GM20000 (cell line): ENCODE measurements around the gene CCDC92B.

ENCODE experiments used
- DNase-seq: peaks from one replicate; pipeline ENCODE4 v3.0.0; 2012; ENCODE audit warnings: low spot score
- TF ChIP-seq, protein P1 (sequence below): IDR thresholded peaks from 2 replicates; pipeline ENCODE4 v1.5.1; 2012; ENCODE audit warnings: mild to moderate bottlenecking, control low read depth; ENCODE audit errors: extremely low read depth, missing control alignments

Gene CCDC92B

DNA sequence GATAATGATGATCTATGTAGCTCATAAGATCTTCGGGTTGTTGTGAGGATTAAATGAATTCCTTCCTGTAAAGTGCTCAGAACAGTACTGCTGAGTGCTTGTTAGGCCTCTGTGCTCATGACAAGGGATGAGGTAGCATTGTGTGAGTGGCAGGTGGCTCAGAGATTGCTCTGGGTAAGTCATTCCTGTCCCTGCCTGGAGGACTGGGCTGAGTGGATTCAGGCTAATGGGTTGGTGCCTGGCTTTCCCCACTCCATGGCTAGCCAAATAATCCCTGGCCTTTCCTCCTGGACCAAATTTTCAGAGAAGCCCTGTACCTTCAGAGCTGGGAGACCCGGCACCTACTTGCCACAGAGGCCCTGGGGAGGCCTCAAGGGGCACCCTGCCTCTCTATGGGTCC, 1.3 kb upstream of the CCDC92B start:
- TF ChIP-seq, protein P1, sequence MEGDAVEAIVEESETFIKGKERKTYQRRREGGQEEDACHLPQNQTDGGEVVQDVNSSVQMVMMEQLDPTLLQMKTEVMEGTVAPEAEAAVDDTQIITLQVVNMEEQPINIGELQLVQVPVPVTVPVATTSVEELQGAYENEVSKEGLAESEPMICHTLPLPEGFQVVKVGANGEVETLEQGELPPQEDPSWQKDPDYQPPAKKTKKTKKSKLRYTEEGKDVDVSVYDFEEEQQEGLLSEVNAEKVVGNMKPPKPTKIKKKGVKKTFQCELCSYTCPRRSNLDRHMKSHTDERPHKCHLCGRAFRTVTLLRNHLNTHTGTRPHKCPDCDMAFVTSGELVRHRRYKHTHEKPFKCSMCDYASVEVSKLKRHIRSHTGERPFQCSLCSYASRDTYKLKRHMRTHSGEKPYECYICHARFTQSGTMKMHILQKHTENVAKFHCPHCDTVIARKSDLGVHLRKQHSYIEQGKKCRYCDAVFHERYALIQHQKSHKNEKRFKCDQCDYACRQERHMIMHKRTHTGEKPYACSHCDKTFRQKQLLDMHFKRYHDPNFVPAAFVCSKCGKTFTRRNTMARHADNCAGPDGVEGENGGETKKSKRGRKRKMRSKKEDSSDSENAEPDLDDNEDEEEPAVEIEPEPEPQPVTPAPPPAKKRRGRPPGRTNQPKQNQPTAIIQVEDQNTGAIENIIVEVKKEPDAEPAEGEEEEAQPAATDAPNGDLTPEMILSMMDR, result no peak
- no peak for DNase-seq

DNA sequence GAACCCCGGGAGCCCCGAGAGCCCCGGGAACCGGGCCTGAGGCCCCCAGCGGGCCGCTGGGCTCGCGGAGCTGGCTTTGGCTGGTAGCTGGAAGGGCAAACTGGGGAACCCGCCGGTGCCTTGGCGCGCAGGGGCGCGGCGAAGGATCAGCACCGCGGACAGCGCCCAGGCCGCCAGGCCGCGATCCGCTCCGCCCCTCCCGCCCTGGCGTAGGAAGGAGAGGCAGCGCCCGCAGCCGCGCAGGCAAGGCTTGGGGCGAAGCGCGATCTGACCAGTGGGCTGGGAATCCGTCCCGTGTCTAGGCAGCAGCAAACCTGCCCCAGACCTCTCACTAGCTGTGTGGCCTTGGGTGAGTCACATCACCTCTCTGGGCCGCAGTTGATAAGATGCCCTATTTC, 331 bp upstream of the CCDC92B start:
- TF ChIP-seq, protein P1, result no peak
- DNase-seq, result peak; percentile 96

DNA sequence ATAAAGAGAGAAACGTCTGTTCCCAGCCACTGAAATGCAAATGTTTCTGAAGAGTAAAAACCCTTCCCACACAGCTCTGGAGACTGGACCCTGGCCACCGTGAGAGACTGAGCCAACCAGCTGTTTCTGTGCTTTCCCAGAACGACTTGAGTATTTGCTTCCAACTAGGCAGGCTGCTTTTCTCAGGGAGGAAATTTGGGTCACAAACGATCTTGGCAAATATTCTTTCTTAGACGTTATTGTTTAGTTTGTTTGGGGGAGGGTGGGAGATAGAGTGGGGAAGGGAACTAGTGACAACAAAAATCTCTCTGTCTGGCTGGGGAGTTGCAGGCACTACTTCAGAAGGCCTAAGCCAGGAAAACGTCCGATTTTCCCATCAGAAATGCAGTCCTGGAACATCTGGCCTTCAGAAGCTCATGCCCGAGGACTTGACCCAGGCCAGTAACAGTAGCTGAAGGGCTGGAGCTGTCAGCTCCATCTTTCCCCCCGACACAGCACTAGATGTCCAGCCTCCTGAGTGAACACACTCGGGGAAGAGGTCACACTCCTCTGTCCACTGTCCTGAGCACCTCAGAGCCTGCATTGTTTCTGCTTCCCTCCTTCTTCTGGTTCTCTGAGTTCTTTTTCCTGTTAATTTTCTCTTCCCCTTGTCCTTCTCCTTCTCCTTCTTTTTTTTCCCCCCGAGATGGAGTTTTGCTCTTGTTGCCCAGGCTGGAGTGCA, 4.0 kb downstream of the CCDC92B start:
- DNase-seq, result no peak
- TF ChIP-seq, protein P1, result no peak

DNA sequence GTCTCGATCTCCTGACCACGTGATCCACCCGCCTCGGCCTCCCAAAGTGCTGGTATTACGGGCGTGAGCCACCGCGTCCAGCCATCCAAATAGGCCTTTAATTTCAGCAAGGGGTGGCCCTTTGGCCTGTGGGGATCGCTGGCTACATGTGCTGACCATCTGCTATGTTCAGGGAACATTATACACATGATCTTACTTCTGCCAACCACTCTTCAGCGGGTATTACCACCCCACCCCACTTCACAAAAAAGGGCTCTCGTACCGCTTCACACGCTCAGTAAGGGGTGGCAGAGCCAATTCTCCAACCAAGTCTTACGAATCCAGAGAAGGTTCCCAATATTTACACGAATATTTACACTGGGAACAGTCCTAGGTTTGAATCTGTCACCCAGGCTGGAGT, 11.8 kb downstream of the CCDC92B start:
- DNase-seq, result no peak
- TF ChIP-seq, protein P1, result no peak

DNA sequence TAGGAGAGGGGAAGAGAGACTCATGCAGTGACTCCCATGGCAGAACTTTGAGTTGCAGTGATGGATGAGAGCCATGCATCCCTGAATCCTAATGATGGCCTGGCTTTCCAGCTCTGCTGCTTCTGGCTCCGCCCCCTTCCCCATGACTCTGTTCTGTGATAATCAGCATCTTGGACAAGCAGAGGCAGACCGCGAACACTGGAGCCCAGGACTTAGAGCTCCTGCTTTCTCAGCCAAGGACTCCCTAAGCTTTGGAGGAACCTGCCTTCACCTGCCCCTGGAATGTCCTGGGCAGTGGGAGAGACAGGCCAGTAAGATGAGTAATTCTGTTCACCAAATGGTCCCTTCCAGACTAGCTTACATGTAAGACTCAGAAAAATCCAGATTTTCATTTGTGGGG, 12.5 kb downstream of the CCDC92B start:
- TF ChIP-seq, protein P1, result no peak
- no peak for DNase-seq

DNA sequence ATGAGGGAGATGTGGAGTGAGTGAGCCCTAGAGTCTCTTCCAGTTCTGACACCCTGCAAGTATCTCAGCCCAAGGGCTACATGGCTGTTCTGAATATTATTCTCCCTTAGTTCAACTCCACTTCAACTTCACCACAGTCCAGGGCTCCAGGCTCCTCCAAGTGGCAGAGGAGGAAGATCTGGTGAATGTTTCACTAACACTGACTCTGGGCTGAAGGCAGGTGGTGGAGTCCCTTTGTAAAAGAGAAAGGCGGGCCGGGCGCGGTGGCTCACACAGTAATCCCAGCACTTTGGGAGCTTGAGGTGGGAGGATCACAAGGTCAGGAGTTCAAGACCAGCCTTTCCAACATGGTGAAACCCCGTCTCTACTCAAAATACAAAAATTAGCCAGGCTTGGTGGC, 13.6 kb downstream of the CCDC92B start:
- TF ChIP-seq, protein P1, result no peak
- no peak for DNase-seq

DNA sequence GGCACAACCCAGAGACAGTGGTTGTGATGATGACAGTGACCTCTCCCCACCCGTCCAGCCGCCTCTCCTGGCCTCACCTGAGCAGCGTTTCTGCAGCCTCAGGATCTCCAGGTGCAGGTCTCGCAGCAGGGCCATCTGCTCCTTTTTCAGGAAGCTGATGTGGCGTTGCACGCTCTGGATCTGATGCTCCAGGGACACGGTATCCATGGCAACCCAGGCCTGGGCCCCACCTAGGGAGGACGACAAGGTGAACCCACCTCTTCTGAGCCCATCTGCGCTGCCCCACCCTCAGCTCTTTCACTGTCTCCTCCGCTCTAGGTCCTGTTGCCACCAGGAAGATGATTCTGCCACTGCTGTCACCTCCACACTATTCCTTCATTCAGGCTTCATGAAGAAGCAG, 14.5 kb downstream of the CCDC92B start:
- TF ChIP-seq, protein P1, result no peak

More for the DNA sequence above, 14.5 kb downstream of the CCDC92B start:
- DNase-seq, result no peak
